DMS114 treated with DMSO at 0.1 percent for 48 hours (cell line): ENCODE measurements around the gene CLEC20A.

Source experiments
- DNase-seq: peaks from one replicate; lab custom pipeline; 2025; ENCODE audit not compliant: unreplicated experiment; lab: John Stamatoyannopoulos, UW

Gene CLEC20A

DNA sequence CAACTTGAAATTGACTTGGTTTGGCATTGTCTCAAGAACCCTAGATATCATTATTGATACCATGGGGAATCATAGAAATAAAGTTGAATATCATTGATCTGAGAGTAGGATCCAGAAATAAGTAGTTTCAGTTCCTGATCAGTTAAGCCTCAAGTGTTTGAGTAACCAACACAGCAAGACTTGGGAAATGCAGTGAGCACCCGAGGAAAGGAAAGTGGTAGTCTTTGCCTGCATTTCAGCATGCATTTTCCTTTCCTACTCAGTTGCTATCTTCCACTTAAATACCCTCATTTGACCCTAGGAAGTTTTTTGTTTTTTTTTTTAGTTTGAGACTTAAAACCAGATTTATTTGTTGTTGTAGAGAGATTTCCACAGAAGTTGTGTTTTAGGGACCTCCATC lies 18.9 kb downstream of the CLEC20A start:
- no peak for DNase-seq

DNA sequence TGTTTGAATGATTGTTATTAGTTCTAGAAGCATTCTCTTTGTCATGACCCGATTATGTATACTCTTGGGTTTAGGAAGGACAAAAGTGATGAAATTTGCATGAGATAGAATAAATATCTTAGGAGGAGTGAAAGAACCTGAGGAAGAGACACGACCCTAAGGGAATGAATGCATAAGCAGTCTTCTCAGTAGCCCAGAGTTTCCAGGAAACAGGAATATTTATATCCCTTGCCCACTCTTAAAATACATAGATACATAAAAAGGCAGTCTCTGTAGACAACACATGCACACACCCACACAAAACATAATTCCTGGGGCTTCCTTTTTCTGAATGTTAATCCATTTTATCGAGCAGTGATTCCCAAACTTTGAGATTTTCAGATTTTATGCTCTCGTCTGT lies 19.4 kb downstream of the CLEC20A start:
- no peak for DNase-seq

DNA sequence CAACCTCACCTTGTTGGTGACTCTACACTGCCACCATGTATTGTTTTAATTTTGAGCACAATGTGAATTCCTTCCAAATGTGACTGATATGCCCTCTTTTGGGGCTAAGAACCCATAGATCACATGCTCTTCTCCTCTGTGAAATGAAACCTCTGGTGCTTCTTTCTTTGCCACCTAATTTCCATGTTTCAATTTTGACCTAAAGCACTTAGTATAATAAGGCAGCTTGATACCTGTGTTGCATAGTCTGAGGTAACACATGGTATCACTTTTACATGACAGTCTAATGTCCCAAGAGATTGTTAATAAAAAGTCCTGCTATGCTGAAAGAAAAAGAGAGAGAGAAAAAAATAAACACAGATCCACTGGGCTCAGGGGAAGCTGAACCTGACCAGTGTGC lies 24.2 kb downstream of the CLEC20A start:
- DNase-seq: no peak

DNA sequence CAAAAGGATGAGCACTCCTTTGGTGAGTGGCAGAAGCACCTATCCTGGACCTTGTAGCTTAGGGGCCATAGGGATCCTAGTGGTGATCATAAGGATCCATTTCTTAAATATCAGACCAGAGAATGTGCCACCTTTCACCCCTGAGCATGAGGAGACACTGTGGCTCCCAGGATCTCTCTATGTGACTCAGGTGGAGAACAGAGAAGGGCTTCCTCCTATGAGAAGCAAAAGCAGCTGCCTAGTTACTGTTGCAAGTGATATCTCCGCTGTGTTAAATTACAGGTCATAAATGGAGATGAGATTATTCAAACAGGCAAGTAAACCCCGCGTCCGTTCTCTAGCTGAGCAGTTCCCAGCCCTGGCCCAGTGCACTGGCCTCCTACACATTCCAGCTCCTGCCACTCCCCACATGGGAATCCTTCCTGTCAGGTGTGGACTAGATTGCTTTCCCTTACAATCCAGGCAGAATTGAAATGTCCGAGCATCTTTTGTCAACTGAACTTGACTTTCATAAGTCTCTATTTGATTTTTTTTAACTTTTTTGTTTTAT lies 26.3 kb downstream of the CLEC20A start:
- DNase-seq: no peak

DNA sequence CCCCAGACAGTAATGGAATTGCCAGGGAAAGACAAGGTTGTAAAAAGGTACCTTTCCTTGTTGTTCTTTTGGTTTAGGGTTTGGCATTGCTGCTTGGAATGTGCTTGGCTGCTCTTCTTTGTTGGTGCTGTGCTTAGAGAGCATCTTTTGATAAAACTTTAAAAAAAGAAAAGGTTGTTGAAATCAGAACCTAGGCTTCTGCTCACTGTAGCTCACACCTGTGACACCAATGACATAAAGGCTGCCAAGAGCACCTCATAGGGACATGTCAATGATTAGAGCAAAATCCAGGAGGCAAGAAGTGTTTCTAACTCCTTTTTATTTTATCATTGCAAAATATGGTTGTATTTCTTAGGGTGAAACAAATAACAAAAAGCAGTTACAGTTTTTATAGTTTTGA lies 28.9 kb downstream of the CLEC20A start:
- no peak for DNase-seq

DNA sequence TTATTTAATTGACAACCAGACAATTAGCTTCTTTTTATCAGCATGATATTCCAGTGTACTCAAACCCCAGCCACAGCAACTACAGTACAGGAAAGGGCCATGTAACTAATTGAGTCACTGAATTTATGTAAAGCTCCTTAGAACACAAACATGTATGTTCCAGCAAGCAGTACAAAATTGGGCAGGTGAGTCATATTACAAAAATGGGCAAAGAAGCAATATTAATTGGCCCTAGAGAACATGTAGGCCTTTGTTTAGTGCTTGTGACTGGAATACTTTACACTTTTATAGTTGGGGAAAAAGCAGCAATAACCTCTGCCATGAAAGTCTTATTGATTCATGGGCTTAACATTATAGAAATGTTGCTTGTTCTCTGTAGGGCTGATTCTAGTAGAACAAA lies 31.8 kb downstream of the CLEC20A start:
- DNase-seq: no peak

DNA sequence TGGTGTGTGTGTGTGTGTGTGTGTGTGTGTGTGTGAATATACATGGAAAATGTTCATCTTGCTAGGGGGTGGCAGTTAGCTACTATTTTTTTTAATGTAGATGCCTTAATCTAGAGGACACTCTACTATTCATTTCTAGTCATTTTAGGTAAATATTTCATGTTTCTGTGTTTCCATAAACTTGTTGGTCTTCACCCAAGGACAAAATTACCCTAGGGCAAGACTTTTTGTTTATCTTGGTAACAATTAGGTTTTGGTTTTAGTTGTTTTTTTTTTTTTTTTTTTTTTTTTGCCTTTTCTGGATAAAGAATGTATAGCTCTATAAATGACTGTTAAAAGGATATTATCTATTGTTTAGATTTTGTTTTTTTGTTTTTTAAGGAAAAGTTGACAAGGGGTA lies 32.2 kb downstream of the CLEC20A start:
- no peak for DNase-seq

DNA sequence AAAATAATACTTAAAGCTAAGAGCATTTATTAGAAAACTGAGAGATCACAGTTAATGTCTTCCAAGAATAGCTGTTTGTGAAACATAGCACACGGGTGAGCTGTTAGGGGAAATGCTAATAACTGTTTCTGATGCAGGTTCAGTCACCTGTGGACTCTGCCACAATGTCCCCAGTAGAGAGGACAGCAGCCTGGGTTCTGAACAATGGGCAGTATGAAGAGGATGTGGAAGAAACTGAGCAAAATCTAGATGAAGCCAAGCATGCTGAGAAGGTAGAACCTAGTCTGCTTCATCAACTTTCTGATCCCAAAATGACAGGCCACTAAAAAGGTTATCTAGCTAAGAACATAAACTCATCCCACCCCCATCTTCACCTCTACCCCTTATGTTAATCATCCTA lies 32.6 kb downstream of the CLEC20A start:
- DNase-seq: no peak

DNA sequence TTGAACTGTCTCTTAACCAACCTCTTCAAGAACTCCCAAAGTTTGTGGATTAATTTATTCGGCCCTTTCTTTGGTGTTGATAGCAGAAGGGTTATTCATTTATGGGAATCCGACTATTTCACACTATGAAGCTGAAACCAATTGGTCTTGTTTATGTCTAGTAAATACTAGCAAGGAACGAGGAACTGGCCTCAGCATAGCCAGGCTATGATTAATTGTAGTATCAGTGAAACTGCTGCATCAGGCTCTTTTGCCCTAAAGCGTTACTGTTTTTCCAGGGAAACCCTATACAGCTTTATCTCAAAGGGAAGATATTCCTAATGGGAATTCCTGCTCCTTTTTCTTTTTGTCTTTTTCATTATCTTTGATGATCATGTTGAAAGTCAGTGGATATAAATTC lies 35.1 kb downstream of the CLEC20A start:
- no peak for DNase-seq

DNA sequence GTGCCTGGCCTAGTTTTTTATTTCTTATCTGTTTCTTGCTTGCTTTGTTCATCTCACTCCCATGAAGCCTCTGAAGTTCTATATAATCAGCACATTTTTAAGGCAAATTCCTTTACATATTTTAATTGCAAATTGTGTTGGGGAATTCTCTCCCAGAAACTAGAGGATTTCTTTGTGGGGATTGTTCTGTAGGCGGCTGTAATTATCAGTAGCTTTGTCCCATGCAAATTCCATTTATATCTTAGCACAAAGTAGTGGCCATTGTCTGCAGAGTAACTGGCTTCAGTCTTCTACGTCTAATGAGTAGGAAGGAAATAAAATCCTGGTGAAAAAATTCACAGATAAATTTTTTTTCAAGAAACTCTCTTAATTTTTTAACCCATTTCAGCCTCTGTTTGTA lies 35.7 kb downstream of the CLEC20A start:
- DNase-seq: no peak

DNA sequence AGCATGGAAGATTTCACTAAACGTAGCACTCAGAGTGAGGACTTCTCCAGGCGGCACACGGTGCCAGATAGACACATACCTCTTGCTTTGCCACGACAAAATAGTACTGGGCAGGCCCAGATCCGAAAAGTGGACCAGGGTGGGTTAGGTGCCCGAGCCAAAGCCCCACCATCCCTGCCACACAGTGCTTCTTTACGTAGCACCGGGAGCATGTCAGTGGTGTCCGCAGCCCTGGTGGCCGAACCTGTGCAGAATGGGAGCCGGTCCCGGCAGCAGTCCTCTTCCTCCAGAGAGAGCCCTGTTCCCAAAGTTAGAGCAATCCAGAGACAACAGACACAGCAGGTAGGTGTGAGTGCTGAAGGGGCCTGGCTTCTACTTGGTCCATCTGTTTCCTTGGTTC lies 38.6 kb downstream of the CLEC20A start:
- DNase-seq: no peak

DNA sequence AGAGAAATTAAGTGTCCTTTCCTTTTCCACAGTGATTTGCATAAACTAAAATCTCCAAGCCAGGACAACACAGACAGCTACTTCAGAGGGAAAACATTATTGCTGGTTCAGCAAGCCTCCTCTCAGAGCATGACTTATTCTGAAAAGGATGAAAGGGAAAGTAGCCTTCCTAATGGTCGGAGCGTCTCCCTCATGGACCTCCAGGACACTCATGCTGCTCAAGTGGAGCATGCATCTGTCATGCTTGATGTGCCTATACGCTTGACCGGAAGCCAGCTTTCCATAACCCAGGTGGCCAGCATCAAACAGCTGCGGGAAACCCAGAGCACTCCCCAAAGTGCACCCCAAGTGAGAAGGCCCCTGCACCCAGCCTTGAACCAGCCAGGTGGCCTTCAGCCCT lies 39.1 kb downstream of the CLEC20A start:
- DNase-seq: no peak

DNA sequence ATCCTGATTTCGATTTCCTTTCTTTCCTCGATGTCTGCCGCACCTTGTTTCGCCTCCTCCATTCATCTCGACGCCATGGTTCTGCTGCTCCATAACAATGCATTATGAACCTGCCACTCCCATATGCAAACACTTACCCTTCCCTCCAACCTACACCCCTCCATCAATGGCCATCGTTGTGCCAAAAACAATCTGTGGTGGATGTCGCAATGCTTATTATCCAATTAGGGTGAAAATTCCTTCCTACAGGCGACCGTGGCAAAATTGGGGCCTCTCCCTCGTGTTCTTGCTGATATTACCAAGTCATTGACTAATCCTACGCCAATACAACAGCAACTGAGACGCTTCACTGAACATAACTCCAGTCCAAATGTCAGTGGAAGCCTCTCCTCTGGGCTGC lies 40.3 kb downstream of the CLEC20A start:
- no peak for DNase-seq

DNA sequence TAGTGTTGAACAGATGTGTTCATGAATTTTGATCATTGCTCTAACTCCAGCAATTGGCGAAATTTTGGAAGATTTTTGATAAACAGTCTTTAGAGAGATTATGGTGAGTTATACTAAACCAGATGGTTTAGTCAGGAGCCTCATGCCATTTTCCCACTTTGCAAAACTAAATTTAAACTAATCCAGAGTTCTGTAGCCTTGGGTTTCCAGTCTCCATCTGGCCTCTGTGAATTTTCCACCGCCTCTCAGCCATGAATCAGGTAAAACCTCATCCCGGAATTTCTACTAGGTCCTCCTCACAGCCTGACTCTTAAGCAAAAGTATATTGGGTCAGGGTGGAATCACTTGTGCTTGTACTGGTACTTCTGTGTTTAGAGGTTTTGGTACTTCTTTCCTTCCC lies 44.8 kb downstream of the CLEC20A start:
- no peak for DNase-seq

DNA sequence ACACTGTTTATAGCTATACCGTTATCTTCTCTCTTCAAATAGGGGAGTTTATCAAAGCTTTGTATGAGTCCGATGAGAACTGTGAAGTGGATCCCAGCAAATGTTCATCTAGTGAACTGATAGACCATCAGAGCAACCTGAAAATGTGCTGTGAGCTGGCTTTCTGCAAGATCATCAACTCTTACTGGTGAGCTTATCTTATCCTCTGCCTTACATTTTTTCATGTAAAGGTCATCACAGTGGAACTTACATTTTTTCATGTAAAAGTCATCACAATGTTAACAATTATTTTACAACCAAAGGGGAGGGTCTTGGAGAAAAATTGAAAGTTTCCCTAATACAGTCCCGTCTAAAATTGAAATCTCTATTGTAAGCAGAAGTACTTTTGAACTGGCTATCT lies 45.2 kb downstream of the CLEC20A start:
- DNase-seq: no peak

DNA sequence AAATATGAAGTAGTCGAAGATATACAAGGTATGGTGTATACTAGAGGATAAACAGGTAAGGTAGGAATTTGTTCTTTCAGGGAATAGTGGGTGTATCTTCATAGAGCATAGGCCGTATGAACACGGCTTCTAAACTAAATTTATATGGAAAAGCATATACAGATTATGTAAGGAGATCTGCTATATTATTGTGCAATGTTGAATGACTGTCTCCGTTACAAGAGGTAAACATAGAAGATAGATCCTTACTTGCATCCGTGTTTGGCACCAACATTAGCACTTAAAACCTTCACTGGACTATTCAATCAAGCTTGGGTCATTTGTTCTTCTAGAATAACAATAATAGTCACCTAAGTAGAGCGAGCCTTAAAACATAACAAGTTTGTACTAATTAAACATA lies 45.9 kb downstream of the CLEC20A start:
- no peak for DNase-seq

DNA sequence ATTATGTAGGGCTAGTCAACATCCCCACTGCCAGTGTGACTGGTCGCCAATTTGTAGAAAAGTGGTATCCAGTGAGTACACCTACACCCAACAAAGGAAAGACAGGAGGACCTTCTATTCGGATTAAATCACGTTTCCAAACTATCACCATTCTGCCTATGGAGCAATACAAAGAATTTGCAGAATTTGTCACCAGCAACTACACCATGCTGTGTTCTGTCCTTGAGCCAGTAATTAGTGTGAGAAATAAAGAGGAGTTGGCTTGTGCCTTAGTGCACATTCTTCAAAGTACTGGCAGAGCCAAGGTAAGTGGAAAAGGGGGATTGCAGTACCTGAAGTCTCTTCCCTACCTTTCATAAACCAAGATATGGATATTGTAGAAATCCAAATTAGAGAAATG lies 53.8 kb downstream of the CLEC20A start:
- no peak for DNase-seq

DNA sequence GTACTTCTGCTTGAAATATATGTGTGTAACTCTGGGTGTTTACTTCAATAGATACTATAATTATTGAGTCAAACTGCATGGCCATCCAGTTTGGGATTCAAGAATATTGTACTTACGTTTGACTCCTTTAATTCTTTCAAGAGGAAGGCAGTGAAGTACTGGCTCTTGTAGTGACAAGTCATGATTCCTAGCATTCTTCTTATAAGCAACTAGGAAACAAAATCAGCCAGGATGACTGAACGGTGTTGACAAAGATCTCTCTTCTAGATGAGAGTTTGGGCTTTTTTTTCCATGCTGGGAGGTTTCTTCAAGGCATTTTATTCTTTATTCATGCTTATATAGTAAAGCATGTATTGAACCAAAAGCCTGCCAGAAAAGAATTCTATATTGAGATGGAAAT lies 58.3 kb downstream of the CLEC20A start:
- no peak for DNase-seq

DNA sequence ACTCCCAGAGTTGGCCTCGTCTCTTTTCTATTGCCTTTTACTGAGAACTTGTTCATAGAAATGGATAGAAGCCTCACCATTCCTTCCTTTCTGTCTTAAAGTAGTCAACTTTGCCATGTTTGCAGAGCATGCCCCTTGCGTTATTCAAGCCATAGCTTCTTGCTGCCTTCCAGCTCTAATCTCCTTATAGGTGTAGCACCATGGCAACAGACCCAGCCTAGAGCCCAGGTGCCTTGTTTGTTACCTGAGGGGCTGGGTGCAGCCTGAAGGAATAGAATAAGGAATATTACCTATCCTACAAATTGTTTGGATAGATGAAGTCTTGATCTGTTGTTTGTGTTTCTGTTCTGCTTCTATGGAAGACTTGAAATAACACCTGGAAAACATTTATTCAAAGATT lies 59.9 kb downstream of the CLEC20A start:
- DNase-seq: no peak

DNA sequence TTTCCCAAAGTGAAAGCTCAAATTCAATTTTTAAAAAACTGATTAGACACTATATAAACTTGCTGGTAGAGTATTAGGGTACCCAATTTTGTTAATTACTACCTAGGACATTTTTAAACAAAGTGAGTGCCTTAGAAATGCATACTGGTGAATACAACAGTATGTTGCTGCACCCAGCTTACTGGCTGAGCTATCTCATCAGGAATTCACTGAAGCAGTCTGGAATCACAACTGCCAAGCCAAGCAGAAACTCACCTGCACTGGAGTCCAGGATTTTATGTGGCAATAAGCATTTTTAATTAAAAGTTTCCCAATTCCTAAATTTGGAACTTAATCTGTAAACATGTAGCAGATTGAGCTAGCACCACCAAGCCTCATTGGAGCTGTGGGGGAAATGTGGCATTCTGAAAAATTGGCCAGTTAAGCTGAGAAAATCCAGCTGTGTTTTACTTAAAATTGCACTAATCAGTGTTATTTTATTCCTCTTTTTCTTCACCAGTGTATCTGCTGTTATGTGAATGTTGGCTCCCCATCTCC lies 61.8 kb downstream of the CLEC20A start:
- DNase-seq: no peak

DNA sequence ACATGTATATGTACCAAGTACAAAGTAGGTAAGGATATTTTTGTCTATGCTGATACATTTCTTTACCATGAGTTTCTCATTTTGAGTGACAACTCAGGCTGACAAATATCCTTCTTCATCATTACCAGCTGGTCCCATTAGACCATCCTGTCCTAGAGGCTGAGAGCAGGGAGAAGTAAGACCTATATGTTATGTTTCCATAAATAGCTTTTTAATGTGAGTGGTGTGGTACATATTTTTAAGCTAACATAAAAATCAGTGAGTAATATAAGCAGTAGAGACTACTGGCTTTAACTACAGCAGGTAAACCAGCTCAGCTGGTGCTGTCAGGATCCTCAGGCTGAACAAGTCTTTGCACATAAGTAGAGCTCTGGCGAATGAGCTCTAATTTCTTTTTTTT lies 62.4 kb downstream of the CLEC20A start:
- no peak for DNase-seq
